HG03432 (cell line): Measurements from ENCODE around the gene GPD2.
"Not testable (repeated sequence)": the region's sequence is repeated elsewhere in the genome, so short reads cannot be mapped to it uniquely, and the experiment has no call there.

Experiments
- ATAC-seq: cut with Tn5 transposase; IDR thresholded peaks from one replicate; pipeline ENCODE4 v1.9.1; 2021; ENCODE audit warnings: mild to moderate bottlenecking, moderate library complexity; ENCODE audit not compliant: unreplicated experiment

The GPD2 gene

DNA sequence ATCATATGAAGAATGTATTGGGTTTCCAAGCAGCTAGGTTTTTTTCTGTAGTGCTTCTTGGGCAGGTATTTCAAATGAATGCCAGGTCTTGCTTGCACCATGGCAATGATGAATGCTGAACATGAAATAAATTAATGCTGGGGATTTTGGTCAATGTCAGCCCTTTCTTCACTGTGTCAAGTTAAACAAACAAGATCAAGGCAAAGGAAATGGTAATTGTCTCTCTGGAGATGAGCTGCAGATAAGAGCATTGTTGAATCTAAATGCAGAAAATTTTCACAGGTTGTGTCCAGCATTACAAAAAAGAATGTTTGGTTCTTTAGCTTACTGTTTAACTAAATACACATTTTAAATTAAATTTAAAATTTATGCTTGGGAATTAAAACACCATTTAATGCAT is 144.3 kb downstream of the GPD2 start:
- no peak for ATAC-seq

DNA sequence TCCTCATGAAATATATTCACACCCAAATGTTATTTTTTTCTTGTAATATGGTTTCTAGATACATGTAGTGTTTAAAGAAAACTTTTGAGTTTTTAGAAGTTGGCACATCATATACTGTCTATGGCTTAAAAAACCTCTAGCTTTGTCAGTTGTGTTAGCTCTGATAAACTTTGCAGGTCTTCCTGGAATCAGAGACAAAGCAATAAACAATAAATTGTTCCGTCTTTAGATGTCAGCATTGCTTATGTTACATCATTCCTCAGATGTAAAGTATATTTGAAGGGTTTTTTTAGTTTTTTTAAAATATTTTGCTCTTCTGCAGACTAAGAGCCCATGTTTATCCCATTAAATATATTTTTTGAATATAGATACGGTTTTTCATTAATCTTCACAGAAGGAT is 145.1 kb downstream of the GPD2 start:
- ATAC-seq: no peak

DNA sequence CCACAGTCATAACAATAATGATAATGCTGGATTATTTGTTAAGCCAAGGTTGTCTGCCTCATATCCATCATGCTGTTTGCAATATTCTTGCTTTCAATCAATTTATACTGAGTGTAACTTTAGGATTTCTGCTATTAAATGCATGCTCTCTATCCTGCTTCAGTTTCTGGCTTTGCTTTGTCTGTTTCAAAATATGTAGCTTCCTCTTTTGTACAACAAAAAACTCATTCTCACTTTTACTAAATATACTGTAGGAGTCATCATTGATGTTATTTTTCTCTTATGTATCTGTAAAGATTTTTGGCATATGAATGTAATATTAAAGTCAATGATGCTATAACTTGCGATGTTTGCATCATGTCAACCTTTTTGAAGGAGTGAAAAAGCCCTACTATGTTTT is 149.3 kb downstream of the GPD2 start:
- no peak for ATAC-seq

DNA sequence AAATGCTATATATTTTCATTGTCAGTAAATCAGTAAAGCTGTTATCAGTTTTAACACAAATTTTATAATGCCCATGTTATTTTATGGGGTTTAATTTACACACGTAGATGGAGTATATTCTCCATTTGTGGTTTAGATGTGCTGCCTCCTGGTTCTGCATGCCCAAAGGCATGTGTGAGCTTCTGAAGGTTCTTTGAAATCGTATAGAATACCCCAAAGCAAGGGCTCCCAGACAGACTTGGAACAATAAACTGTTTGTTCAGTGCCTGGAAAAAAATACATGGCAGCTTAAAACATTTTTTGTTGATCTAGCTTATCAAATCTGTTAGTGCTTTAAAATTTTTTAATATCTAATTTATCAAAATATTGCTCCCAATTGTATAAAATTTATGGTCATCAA is 150.4 kb downstream of the GPD2 start:
- ATAC-seq: no peak

DNA sequence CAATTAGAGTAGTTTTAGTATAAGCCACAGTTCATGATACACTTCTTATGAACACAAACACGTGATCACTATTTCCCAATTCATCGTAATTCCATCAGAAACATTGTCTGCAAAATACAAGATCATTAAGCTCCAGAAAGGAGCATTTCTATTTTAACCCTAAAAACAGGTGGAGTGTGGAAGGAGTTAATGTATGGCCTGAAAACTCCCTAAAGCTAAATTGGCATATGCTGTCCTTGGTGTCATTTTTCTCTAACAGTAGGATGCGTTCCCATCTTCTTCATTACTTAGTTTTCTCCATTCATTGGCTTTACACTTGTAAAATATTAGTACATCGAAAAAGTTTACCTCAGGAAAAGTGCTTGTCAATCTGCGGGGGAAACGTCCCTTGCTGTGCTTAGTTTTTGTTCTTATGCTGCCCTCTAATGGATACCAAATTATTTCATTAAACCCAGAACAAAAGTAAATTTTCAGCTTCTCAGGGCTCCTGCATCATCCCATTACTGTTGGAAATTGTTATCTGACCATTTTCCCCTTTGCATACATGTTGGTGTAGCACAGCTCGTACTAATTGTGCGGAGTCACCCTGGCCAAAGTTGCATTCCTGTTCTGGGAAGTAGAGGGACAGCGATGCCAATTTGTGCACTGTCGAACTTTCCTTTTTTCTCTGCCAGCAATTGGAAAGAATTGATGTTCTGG is 153.4 kb downstream of the GPD2 start:
- ATAC-seq: peak; percentile 77

DNA sequence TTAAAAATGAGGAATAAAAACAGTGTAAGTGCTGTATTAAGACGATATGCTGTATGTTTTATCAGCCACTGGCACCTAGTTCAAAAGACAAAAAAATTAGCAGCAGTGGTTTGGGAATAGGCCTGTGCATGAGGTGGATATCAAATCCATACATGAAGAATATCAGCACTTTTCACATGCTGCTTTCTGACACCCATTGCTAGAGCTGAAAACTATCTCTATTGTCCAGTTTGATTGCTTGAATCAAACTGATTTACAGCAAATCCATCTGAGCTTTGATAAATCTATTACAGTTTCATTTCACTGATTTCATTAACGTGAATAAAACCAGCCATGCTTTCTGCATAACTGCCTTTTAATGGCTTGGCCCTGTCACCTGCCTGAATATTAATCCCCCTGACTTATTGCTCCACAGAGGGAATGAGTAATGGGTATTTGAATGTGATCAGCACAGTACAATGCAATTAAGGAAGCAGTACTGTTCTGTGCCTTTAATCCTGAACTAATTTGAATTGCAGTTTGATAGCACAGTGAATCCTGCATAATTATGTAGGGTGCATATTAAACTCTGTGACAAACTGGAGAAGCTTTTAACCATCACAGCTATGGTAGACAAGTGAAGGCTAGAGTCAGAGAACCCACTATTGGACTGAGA is 154.0 kb downstream of the GPD2 start:
- ATAC-seq: no peak

DNA sequence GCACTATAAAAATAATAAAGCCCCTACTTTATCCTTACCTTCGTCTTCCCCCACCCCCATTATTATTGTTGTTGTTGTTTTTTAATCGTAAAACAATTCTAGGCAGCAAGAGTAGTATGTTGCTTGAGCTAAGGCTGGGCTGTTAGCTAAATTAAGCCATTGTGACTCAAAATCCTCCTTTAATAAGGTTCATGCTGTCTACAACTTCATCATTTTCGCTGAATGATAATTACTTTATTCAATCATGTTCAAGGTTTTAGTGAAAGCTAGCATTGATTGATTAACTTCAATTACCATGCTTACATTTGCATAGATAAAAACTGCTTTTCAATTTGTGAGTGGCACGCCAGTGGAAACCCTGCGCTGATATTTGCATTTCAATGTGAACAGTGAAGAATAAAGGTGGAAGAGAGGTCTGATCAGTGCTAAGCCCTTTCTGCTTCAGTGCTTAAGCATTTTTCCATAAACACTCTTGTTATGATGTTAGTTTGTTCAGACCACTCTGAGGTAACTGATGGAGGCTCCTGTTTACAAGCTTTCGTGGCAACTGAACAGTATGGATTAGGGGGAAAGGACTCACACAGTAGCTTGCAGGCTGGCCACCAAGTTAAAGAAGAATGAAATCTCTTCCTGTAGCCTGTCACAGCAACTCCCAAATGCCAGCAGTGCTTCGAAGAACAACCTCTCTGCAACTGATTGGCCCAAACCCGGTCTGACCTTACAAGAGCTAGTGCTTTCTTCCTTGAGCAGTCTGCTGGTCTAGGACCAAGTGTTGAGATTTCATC is 156.8 kb downstream of the GPD2 start:
- no peak for ATAC-seq

DNA sequence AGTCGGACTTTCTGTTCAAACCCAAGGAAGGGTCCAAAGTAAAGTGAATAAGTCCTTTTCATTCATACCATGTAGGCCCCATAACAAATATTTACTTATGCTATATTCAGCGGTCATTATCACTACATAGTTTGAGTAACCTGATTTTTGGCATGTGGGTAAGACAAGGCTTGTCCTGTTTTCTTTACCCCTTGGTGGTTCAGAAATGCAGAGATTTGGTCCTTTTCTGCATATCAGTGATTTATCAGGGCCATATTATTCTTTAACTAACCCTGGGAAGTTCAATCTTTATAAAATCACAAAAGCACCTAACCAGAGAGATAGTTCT is 157.4 kb downstream of the GPD2 start:
- ATAC-seq: no peak

DNA sequence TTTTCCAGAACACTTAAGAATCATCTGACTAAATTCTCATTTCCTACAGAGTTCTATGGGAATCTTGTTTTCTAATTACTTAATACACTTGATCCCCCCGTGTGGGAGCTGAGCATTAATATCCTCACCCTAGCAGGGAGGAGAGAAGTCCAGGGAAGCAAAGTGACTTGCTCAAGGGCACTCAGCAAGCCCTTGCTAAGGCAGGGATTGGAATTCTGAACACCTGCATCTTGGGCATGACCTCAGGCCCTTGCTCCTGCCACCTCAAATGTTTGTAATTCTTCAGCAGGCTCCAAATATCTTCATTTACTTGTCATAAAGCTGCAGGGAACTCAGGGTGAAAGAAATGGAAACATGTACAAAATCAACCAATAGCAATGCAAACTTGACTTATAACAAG is 162.4 kb downstream of the GPD2 start:
- no peak for ATAC-seq

DNA sequence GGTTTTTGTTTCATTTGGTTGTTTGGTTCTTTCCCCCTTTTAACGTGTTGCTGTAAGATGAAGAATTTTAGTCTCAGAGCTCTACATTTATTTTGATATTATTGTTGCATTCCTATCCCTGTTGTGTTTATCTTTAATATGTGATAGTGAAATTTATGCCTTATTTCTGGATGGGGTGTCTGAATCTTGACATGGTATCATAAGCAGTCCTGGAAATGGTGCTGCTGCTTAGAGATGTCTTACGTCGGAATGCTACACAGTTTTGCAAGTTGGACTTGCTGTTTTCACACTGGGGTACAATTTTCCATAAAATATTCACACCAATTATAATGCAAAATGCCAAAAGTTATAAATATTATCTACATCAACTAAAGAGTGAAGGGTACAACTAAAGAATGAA is 164.0 kb downstream of the GPD2 start:
- ATAC-seq: no peak

DNA sequence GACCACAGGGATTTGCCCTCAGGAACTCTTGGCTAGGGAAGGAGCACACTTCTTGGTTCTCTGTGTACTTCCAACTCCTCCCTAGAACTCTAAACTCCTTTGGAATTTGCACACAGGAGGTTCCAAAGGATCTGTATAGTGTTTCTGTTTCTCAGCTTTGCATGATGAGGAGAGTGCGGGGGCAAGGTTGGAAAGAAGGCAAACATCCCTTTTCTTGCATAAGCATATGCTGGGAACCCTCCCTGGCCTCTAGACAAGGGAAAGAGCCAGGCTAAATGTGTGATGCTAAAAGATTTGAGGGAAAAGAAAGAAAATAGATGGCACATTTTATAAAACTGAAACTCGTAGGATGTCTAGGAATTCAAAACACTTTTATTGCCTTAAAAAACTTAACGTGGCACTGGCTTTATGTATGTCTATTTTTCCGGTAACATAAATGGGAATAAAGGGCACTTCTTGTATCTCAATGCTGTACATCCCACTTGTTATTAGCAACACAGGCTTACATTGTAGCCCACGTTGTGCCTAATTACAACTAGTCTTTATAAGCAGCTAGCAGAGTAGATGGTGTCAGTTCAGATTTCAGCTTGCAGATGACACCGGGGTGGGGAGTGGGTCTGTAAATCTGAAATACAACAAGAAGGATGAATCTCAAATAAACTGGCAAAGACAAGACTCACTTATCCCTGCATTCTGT is 165.8 kb downstream of the GPD2 start:
- no peak for ATAC-seq

DNA sequence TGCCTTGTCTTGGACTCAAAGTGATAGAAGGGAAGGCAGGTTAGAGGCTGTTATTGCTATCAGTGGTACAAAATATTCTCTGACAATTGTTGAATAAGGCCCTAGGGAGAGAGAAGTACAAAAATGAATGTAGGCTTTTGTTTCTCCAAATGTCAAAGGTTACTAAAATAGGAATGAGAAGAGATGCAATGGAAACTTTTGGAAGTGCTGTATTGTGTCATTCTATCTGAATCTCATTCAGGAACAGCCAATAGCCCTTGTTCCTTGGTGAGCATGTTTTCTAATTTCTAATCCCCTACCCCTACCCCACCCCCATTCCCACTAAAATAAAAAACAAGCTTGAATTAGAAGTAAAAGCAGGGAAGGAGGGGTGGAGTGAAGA is 166.4 kb downstream of the GPD2 start:
- no peak for ATAC-seq

DNA sequence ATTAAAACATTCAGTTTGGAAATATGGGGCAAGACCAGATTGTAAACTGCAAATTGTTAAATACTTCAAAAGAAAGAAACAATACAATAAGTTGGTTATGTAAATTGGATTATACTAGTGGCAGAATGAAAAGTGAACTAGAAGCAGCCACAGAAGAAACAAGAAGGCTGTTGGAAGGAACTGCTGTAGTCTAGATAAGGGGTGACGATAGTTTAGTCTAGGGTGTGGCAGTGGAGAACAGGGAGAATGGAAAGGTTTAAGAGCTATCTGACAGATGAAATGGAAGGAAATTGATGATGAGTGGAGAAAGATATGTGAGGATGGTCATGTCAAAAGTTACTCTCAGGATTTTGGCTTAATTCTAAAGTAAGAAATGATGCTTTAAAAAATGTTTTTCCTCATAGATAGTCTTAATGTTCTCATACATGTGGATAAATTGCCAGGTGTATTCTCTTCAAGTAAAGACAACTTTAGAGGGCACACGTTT is 179.7 kb downstream of the GPD2 start:
- no peak for ATAC-seq

DNA sequence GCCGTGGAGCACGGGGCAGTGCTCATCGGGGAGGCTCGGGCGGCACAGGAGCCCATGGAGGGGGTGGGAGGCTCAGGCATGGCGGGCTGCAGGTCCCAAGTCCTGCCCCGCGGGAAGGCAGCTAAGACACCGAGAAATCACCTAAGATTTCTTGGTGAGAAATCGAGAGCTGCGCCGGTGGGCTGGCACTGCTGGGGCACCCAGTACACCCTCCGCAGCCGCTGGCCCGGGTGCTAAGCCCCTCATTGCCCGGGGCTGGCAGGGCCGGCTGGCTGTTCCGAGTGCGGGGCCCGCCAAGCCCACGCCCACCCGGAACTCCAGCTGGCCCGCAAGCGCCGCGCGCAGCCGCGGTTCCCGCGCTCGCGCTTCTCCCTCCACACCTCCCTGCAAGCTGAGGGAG is 181.9 kb downstream of the GPD2 start:
- ATAC-seq: not testable (repeated sequence)

DNA sequence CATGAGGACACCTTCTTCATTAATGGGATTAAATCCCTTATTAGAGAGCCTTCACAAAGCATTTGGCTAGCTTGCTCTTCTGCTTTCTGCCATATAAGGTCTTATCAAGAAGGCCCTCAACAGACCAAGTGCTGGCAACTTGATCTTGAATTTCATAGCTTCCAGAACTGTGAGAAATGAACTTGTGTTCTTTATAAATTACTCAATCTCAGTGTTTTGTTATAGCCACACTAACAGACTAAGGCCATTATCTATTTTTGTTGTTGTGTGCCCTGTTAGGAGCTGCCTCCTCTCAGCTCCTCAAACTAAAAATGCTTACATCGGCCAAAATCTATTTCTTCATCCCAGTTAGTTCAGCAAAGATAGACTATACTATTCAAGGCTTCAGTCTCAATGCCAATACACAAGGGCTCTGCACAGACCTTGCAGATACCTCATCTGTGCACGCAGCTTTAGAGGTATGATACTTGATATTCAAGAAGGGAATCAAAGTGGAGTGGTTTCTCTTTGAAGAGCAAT is 182.9 kb downstream of the GPD2 start:
- no peak for ATAC-seq

DNA sequence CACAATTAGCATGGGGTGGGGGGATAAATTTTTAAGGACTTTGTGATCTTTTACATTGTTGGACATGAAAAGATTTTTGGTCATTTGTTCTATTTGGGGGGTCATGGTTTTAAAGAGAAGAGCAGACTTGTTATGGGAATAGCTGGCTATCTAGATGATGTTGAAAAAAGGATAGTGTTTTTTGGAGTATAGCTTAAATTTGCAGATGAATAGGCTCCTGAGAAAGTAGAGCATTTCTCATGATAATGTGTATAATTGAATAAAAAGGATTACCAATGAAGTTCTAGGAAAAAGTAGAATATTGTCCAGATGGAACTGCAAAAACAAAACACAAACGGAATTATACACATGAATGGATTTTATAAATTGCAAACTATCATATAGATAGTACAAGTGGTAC is 186.3 kb downstream of the GPD2 start:
- ATAC-seq: no peak

DNA sequence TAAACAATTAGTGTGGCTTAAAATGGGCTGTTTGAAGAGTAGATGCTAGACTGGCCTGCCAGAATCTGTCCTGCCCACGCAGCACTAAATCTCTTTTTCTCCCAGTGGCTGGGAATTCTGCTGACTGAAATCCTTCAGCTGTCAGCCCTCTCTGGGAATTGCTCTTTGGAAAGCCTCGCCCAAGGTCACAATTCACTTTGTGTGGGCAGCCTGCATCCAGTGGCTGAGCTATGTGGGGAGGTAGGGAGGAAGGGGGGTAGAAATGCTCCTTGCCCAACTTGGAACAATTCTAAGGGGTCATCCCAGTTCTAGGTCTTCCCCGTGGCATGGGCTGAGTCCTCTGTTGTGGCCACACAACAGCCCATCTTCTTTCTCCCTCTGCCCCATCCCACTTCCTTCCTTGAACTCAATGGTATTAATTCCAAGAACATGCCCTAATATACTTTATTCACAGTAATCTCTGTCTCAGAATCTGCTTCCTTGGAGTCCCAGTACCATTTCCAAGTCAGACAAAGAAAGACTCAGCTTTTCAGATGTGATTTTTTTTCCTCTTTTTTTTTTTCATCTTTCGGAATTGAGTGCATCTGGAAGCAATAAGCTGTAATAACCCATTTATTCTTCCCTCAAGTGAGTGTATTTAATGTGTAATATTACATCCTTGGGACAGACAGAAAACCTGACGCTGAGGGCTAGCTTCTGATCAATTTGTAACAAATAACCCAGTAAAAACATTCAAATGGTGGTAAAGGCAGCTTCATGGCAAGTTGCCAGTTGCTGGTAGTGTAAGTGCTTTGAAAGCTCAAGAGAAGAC is 189.4 kb downstream of the GPD2 start:
- ATAC-seq: no peak

DNA sequence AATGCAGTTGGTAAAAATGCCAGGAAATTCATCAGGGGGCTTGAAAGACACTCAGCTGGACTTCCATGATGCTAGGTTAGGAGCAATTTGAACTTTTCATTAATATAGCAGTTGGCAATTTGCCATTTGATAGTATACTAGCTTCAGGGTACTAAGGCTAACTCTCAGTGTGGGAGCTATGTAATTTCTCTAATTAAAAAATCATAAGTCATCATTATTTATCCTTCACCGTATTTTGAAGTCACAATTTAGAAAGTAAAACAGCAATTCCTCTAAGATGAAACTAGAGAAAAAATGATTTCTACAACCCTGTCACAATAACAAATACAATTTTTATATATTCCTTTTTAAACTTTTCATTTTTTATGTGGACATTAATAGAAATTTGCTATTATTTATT is 190.8 kb downstream of the GPD2 start:
- ATAC-seq: no peak

DNA sequence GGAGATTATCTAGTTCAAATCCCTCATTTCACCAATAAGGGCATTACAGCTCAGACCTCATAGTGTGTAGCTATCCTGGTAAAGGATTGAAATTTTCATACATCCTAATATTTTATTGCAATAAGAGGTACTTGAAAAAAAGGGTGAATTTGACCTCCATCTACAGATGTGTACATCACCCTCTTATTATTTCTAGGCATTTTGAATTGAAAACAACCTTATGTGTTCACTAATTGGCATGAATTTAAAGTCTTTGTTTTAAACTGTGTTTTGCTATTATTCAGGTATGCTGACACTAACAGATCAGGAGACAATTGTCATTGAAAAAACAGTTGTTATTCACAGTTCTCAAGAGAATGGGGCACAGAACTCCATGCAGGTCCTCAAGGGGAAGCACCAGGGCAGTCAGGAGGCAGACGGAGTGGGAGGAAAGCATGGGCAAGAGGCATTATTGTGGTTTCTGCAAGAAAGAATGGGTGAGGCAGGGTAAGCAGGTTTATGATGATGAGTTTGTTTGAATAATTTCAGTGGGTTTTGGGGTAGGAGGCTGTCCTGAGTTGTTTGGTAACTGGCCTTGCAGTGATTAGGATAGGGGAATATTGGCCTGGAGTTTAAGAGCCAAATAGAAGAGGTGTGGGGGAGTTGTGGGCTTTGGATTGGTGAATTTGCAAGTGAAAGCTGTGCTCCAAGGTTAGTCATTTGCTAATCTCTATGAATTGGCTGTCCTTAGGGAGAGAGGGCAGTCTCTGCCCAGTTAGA is 194.6 kb downstream of the GPD2 start:
- no peak for ATAC-seq

DNA sequence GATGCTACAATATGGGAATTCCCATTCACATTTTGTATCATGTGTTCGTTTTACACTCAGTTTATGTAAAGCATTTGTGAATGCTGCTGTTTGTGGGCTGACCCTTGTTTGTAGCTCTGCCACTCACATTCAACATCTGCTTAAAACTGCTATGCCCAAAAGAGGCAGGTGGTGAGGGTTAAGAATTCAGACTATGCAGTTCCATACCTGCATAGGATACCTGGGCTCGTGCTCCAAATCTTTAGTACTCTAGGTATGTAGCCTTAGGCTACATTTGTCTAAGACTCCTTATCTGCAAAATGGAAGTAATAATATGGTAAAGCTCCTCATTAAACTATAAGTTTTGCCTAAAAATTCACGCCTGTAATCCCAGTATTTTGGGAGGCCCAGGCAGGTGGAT is 199.5 kb downstream of the GPD2 start:
- ATAC-seq: no peak
